Neural cell (in vitro differentiated cells): ENCODE data around the gene IL3RA. TPM values are rescaled to one million over a fixed set of nuclear protein-coding genes. Genes with fewer than 3 reads are reported as not detected.

Experiments used
- H2AFZ ChIP-seq: fragments of 200-600, 300-800 bp; sonication (generic), shearing (Covaris generic); 2 replicates; pipeline ENCODE4 v1.6.0; 2014; ENCODE audit warnings: low read depth, mild to moderate bottlenecking, antibody characterized with exemption, low read length, moderate library complexity
- H3F3A ChIP-seq: fragments of 200-600 bp; shearing (Covaris generic); 2 replicates; pipeline ENCODE4 v1.6.1; 2016; ENCODE audit warnings: mild to moderate bottlenecking, moderate library complexity, mixed read lengths, antibody characterized with exemption, low read length; ENCODE audit not compliant: insufficient read depth, poor library complexity, severe bottlenecking
- H3K27ac ChIP-seq: fragments of 200-600, 300-800 bp; sonication (generic), shearing (Covaris generic); 2 replicates; pipeline ENCODE4 v1.5.1; 2014; ENCODE audit warnings: mild to moderate bottlenecking, low read length, moderate library complexity
- H3K27me3 ChIP-seq: fragments of 300-800, 200-600 bp; sonication (generic), shearing (Covaris generic); 2 replicates; pipeline ENCODE4 v1.6.0; 2014; ENCODE audit warnings: mild to moderate bottlenecking, low read depth, low read length, moderate library complexity; ENCODE audit not compliant: insufficient read depth
- H3K36me3 ChIP-seq: fragments of 300-800, 200-600 bp; sonication (generic), shearing (Covaris generic); 2 replicates; pipeline ENCODE4 v1.5.1; 2014; ENCODE audit warnings: mild to moderate bottlenecking, antibody characterized with exemption, low read length, moderate library complexity; ENCODE audit not compliant: insufficient read depth
- H3K4me2 ChIP-seq: fragments of 300-800, 200-600 bp; sonication (generic), shearing (Covaris generic); 2 replicates; pipeline ENCODE4 v1.6.0; 2014; ENCODE audit warnings: mild to moderate bottlenecking, low read length
- H3K4me3 ChIP-seq: fragments of 300-800, 200-600 bp; sonication (generic), shearing (Covaris generic); 2 replicates; pipeline ENCODE4 v1.5.1; 2014; ENCODE audit warnings: mild to moderate bottlenecking, low read length, moderate library complexity
- H3K79me2 ChIP-seq: fragments of 200-600 bp; shearing (Covaris generic); replicated peaks from 2 replicates; pipeline ENCODE4 v1.6.0; 2014; ENCODE audit warnings: mild to moderate bottlenecking, low read length, moderate library complexity; ENCODE audit not compliant: insufficient read depth
- H3K9ac ChIP-seq: fragments of 300-800, 200-600 bp; sonication (generic), shearing (Covaris generic); 2 replicates; pipeline ENCODE4 v1.6.1; 2016; ENCODE audit warnings: mild to moderate bottlenecking, low read length, mixed read lengths
- H3K9me2 ChIP-seq: fragments of 200-600 bp; shearing (Covaris generic); 2 replicates; pipeline ENCODE4 v1.6.1; 2016; ENCODE audit warnings: mild to moderate bottlenecking, low read length, mixed read lengths; ENCODE audit not compliant: insufficient read depth
- H3K9me3 ChIP-seq: fragments of 200-600, 300-800 bp; sonication (generic), shearing (Covaris generic); 2 replicates; pipeline ENCODE4 v1.6.1; 2016; ENCODE audit warnings: mild to moderate bottlenecking, mixed run types, low read length, moderate library complexity, mixed read lengths
- H4K20me1 ChIP-seq: fragments of 200-600 bp; shearing (Covaris generic); 2 replicates; pipeline ENCODE4 v1.6.1; 2016; ENCODE audit warnings: mild to moderate bottlenecking, mixed run types; ENCODE audit not compliant: insufficient read depth
- CTCF ChIP-seq: fragments of 450-650 bp; IDR thresholded peaks from 2 replicates; pipeline ENCODE4 v1.5.1; 2014; ENCODE audit warnings: antibody characterized with exemption, mild to moderate bottlenecking, moderate library complexity; ENCODE audit not compliant: poor library complexity, severe bottlenecking
- EP300 ChIP-seq: fragments of 450-650 bp; conservative IDR thresholded peaks from 2 replicates; pipeline ENCODE4 v1.6.1; 2014; ENCODE audit warnings: antibody characterized with exemption, mild to moderate bottlenecking, moderate library complexity; ENCODE audit not compliant: poor library complexity, severe bottlenecking
- EZH2 ChIP-seq: fragments of 200-600, 300-800 bp; shearing (Covaris generic), sonication (generic); IDR thresholded peaks from 2 replicates; pipeline ENCODE4 v1.6.1; 2014; ENCODE audit warnings: antibody characterized with exemption, low read length, borderline replicate concordance, mild to moderate bottlenecking; ENCODE audit not compliant: insufficient read depth, poor library complexity, severe bottlenecking
- MXI1 ChIP-seq: fragments of 450-650 bp; conservative IDR thresholded peaks from 2 replicates; pipeline ENCODE4 v1.6.1; 2014; ENCODE audit warnings: antibody characterized with exemption, mild to moderate bottlenecking; ENCODE audit not compliant: poor library complexity, severe bottlenecking
- POLR2AphosphoS5 ChIP-seq: IDR thresholded peaks from 2 replicates; pipeline ENCODE4 v1.6.1; 2012
- RAD21 ChIP-seq: fragments of 450-650 bp; conservative IDR thresholded peaks from 2 replicates; pipeline ENCODE4 v1.6.1; 2014; ENCODE audit warnings: antibody characterized with exemption, mild to moderate bottlenecking, moderate library complexity
- SMC3 ChIP-seq: fragments of 450-650 bp; conservative IDR thresholded peaks from 2 replicates; pipeline ENCODE4 v1.6.1; 2014; ENCODE audit warnings: antibody characterized with exemption, mild to moderate bottlenecking, moderate library complexity; ENCODE audit not compliant: poor library complexity
- TAF1 ChIP-seq: IDR thresholded peaks from 2 replicates; pipeline ENCODE4 v1.6.1; 2012; ENCODE audit warnings: low read depth
- polyA plus RNA-seq: library from polyadenylated mRNA; depleted of rRNA; stranded (reverse); fragments of >200 nt; gene quantifications from 2 replicates; pipeline ENCODE4 v1.2.3, GENCODE V29; 2014
- TF ChIP-seq, protein P1 (sequence below): IDR thresholded peaks from 2 replicates; pipeline ENCODE4 v1.6.1; 2012; ENCODE audit warnings: borderline replicate concordance

Gene IL3RA
- polyA plus RNA-seq, 1 donor from 2014 or later, result not detected

DNA sequence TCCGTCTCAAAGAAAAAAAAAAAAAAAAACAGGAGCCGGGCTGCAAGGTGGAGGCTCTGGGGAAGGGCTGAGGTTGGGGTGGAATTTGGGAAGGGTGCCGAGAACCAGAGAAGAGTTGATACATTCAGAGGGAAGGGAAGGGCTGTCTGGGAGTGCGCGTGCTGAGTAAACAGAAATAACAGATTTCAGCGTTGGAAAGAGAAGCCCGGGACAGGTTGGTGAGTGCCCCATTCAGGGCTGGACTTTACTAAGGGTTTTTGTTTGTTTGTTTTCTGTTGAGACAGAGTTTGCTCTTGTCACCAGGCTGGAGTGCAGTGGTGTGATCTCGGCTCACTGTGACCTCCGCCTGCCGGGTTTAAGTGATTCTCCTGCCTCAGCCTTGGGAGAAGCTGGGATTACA lies 1.7 kb upstream of the IL3RA start:
- Histone ChIP-seq H3K9ac (no peak overlapping the region), H2AFZ (no peak overlapping the region), H3K4me3 (no peak overlapping the region), H3K27ac (no peak overlapping the region), H3K36me3 (no peaks in the 10 kb centered on the region), H3K27me3 (no peaks in the 10 kb centered on the region), H3F3A (no peaks in the 10 kb centered on the region), H3K9me3 (no peaks in the 10 kb centered on the region), H3K79me2 (no peaks in the 10 kb centered on the region), H3K9me2 (no peaks in the 10 kb centered on the region), H4K20me1 (no peaks in the 10 kb centered on the region), H3K4me2 (no peak overlapping the region)
- TF ChIP-seq EP300 (no peak), RAD21 (no peak), SMC3 (no peak), EZH2 (no peak), TAF1 (no peak), CTCF (no peak), MXI1 (no peak), POLR2AphosphoS5 (no peak)
- TF ChIP-seq, protein P1, sequence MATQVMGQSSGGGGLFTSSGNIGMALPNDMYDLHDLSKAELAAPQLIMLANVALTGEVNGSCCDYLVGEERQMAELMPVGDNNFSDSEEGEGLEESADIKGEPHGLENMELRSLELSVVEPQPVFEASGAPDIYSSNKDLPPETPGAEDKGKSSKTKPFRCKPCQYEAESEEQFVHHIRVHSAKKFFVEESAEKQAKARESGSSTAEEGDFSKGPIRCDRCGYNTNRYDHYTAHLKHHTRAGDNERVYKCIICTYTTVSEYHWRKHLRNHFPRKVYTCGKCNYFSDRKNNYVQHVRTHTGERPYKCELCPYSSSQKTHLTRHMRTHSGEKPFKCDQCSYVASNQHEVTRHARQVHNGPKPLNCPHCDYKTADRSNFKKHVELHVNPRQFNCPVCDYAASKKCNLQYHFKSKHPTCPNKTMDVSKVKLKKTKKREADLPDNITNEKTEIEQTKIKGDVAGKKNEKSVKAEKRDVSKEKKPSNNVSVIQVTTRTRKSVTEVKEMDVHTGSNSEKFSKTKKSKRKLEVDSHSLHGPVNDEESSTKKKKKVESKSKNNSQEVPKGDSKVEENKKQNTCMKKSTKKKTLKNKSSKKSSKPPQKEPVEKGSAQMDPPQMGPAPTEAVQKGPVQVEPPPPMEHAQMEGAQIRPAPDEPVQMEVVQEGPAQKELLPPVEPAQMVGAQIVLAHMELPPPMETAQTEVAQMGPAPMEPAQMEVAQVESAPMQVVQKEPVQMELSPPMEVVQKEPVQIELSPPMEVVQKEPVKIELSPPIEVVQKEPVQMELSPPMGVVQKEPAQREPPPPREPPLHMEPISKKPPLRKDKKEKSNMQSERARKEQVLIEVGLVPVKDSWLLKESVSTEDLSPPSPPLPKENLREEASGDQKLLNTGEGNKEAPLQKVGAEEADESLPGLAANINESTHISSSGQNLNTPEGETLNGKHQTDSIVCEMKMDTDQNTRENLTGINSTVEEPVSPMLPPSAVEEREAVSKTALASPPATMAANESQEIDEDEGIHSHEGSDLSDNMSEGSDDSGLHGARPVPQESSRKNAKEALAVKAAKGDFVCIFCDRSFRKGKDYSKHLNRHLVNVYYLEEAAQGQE, result no peak

- Histone ChIP-seq H3K36me3 (no peaks in the 10 kb centered on the region), H2AFZ (no peak overlapping the region), H3K27ac (no peak overlapping the region), H3K9ac (no peak overlapping the region), H3K4me3 (no peak overlapping the region), H3K27me3 (no peaks in the 10 kb centered on the region), H3K9me3 (no peaks in the 10 kb centered on the region), H3K79me2 (no peaks in the 10 kb centered on the region), H4K20me1 (no peaks in the 10 kb centered on the region), H3K9me2 (no peaks in the 10 kb centered on the region), H3K4me2 (no peak overlapping the region), H3F3A (no peaks in the 10 kb centered on the region)
- TF ChIP-seq SMC3 (no peak), TAF1 (no peak), EP300 (no peak), MXI1 (no peak), CTCF (no peak)
- TF ChIP-seq, protein P1, result no peak
These were observed 579 bp downstream of the IL3RA start for GRCh38 chrX:1336948-1337779.
